HCT116 (cell line): ENCODE results near the gene HAGH. TPM values are rescaled to one million over a fixed set of nuclear protein-coding genes. Genes with fewer than 3 reads are reported as not detected.

Experiments
- ATAC-seq: fragments of 200-7000 bp; cut with Tn5 transposase; 2 replicates; pipeline ENCODE4 v1.9.1; 2020; ENCODE audit warnings: mild to moderate bottlenecking, moderate library complexity
- BruUV-seq: library from RNA; stranded (reverse); fragments of 400-500 nt; replicated peaks from 2 replicates; lab custom pipeline; 2021; lab: Mats Ljungman, UMichigan
- CTCF ChIA-PET: fragments of 300-600 bp; sonication (Branson Sonifier 250); formaldehyde crosslinking; loops from one replicate; lab custom pipeline; 2021; ENCODE audit warnings: antibody characterized with exemption; lab: Charles Lee
- POLR2A ChIA-PET: fragments of 300-600, 350-600 bp; sonication (Branson Sonifier 250); formaldehyde crosslinking; loops from one replicate; lab custom pipeline; 2021; ENCODE audit warnings: antibody characterized with exemption; lab: Charles Lee
- RAD21 ChIA-PET, 2 experiments: fragments of 300-600 bp; sonication (Branson Sonifier 250); formaldehyde crosslinking; loops; one replicate each; lab custom pipeline; 2023; ENCODE audit warnings: low total read pairs in 2 of 2; ENCODE audit not compliant: uncharacterized antibody in 2 of 2, unreplicated experiment in 2 of 2, low non-redundant PET in 1 of 2; lab: Charles Lee
- DNase-seq: peaks from one replicate; pipeline ENCODE4 v3.0.0-alpha.2; 2010; ENCODE audit warnings: low read depth, low spot score
- H2AFZ ChIP-seq: fragments of 200-600 bp; shearing (Covaris generic), sonication (generic); 2 replicates; pipeline ENCODE4 v1.6.1; 2017; ENCODE audit warnings: low read depth, mixed run types, mixed read lengths, antibody characterized with exemption, low read length; ENCODE audit not compliant: poor library complexity, severe bottlenecking
- H3K27ac ChIP-seq: 2 replicates; pipeline ENCODE4 v1.5.1; 2012; ENCODE audit warnings: low read depth, low read length
- H3K27me3 ChIP-seq: fragments of 200-600 bp; sonication (generic); 2 replicates; pipeline ENCODE4 v1.6.1; 2016; ENCODE audit warnings: mixed run types, low read length, mixed read lengths; ENCODE audit not compliant: insufficient read depth
- H3K36me3 ChIP-seq, 2 experiments: fragments of 200-500 bp in 1 of 2; fragments of 200-600 bp in 1 of 2; sonication (Bioruptor generic) in 1 of 2; sonication (generic) in 1 of 2; 2 replicates each; pipeline versions ENCODE4 v1.5.1 to v1.6.1; 2014 to 2016; ENCODE audit warnings: low read length in 2 of 2, inconsistent platforms in 1 of 2, mixed read lengths in 1 of 2, mixed run types in 1 of 2; ENCODE audit not compliant: insufficient read depth in 2 of 2, control insufficient read depth in 1 of 2
- H3K4me1 ChIP-seq, 2 experiments: fragments of 200-600 bp in 1 of 2; sonication (generic) in 1 of 2; 2 replicates each; pipeline versions ENCODE4 v1.5.1 to v1.6.1; 2012 to 2017; ENCODE audit warnings: low read length in 2 of 2, inconsistent platforms in 1 of 2, mild to moderate bottlenecking in 1 of 2, mixed read lengths in 1 of 2, mixed run types in 1 of 2, moderate library complexity in 1 of 2; ENCODE audit not compliant: insufficient read depth in 2 of 2, control insufficient read depth in 1 of 2
- H3K4me2 ChIP-seq: fragments of 200-600 bp; sonication (generic); 2 replicates; pipeline ENCODE4 v1.6.1; 2017; ENCODE audit warnings: mixed run types, low read length, mixed read lengths
- H3K4me3 ChIP-seq, 2 experiments: fragments of 200-600 bp in 1 of 2; sonication (generic) in 1 of 2; replicated peaks in 1 of 2; 2 replicates each; pipeline ENCODE4 v1.5.1; 2011 to 2016; ENCODE audit warnings: low read length in 2 of 2, control low read depth in 1 of 2, low read depth in 1 of 2, mild to moderate bottlenecking in 1 of 2, mixed read lengths in 1 of 2, mixed run types in 1 of 2
- H3K79me2 ChIP-seq: fragments of 200-600 bp; sonication (generic); 2 replicates; pipeline ENCODE4 v1.6.1; 2017; ENCODE audit warnings: mild to moderate bottlenecking, mixed run types, low read length, moderate library complexity, mixed read lengths; ENCODE audit not compliant: insufficient read depth
- H3K9ac ChIP-seq: fragments of 200-600 bp; sonication (generic); 2 replicates; pipeline ENCODE4 v1.6.1; 2016; ENCODE audit warnings: low read length, mixed read lengths
- H3K9me2 ChIP-seq: fragments of 200-600 bp; sonication (generic), shearing (Covaris generic); 2 replicates; pipeline ENCODE4 v1.6.1; 2017; ENCODE audit warnings: mixed run types, mild to moderate bottlenecking, moderate library complexity; ENCODE audit not compliant: insufficient read depth
- H3K9me3 ChIP-seq, 2 experiments: fragments of 200-500 bp in 1 of 2; fragments of 200-600 bp in 1 of 2; sonication (Bioruptor generic) in 1 of 2; sonication (generic) in 1 of 2; 2 replicates each; pipeline ENCODE4 v1.6.1; 2014 to 2017; ENCODE audit warnings: low read length in 2 of 2, mixed read lengths in 2 of 2, inconsistent platforms in 1 of 2, low read depth in 1 of 2, mild to moderate bottlenecking in 1 of 2, mixed run types in 1 of 2, moderate library complexity in 1 of 2; ENCODE audit not compliant: control insufficient read depth in 1 of 2, insufficient read depth in 1 of 2
- H4K20me1 ChIP-seq: fragments of 200-600 bp; sonication (generic), shearing (Covaris generic); 2 replicates; pipeline ENCODE4 v1.6.1; 2017; ENCODE audit warnings: mixed run types, mild to moderate bottlenecking, moderate library complexity; ENCODE audit not compliant: insufficient read depth
- ATF3 ChIP-seq: IDR thresholded peaks from 2 replicates; pipeline ENCODE4 v1.6.1; 2012
- CBX3 ChIP-seq: IDR thresholded peaks from 2 replicates; pipeline ENCODE4 v1.6.1; 2012; ENCODE audit warnings: low read depth
- CEBPB ChIP-seq: IDR thresholded peaks from 2 replicates; pipeline ENCODE4 v1.6.1; 2012; ENCODE audit warnings: low read depth
- CTCF ChIP-seq, 3 experiments: fragments of 200-600 bp in 1 of 3; sonication (generic) in 1 of 3; IDR thresholded peaks in 2 of 3; conservative IDR thresholded peaks in 1 of 3; 2 replicates each; pipeline ENCODE4 v1.5.1; 2012 to 2017; ENCODE audit warnings: low read depth in 2 of 3, low read length in 2 of 3, antibody characterized with exemption in 1 of 3, borderline replicate concordance in 1 of 3, control low read depth in 1 of 3, mild to moderate bottlenecking in 1 of 3, mixed read lengths in 1 of 3, mixed run types in 1 of 3, moderate library complexity in 1 of 3; ENCODE audit not compliant: insufficient read depth in 1 of 3
- EGR1 ChIP-seq: IDR thresholded peaks from 2 replicates; pipeline ENCODE4 v1.6.1; 2012; ENCODE audit warnings: low read depth
- ELF1 ChIP-seq: IDR thresholded peaks from 2 replicates; pipeline ENCODE4 v1.6.1; 2012; ENCODE audit warnings: low read depth, borderline replicate concordance
- EZH2 ChIP-seq: fragments of 200-600 bp; sonication (generic); IDR thresholded peaks from 2 replicates; pipeline ENCODE4 v1.6.1; 2017; ENCODE audit warnings: antibody characterized with exemption, mixed run types
- EZH2phosphoT487 ChIP-seq: fragments of 200-600 bp; IDR thresholded peaks from 2 replicates; pipeline ENCODE4 v1.6.1; 2018; ENCODE audit warnings: antibody characterized with exemption, borderline replicate concordance
- FOSL1 ChIP-seq: IDR thresholded peaks from 2 replicates; pipeline ENCODE4 v1.6.1; 2012; ENCODE audit warnings: low read depth
- JUND ChIP-seq: IDR thresholded peaks from 2 replicates; pipeline ENCODE4 v1.6.1; 2012
- MAX ChIP-seq: IDR thresholded peaks from 2 replicates; pipeline ENCODE4 v1.6.1; 2012
- POLR2A ChIP-seq: IDR thresholded peaks from 2 replicates; pipeline ENCODE4 v1.7.0; 2011; ENCODE audit warnings: borderline replicate concordance; ENCODE audit not compliant: insufficient read depth, insufficient read length; ENCODE audit errors: extremely low read depth
- REST ChIP-seq: IDR thresholded peaks from 2 replicates; pipeline ENCODE4 v1.6.1; 2012; ENCODE audit warnings: low read depth
- SIN3A ChIP-seq: IDR thresholded peaks from 2 replicates; pipeline ENCODE4 v1.6.1; 2012; ENCODE audit warnings: low read depth
- SRF ChIP-seq: IDR thresholded peaks from 2 replicates; pipeline ENCODE4 v1.6.1; 2012; ENCODE audit warnings: low read depth
- TCF7L2 ChIP-seq: IDR thresholded peaks from 2 replicates; pipeline ENCODE4 v1.7.0; 2011; ENCODE audit warnings: borderline replicate concordance, inconsistent platforms; ENCODE audit not compliant: insufficient read depth, insufficient read length; ENCODE audit errors: extremely low read depth
- YY1 ChIP-seq: IDR thresholded peaks from 2 replicates; pipeline ENCODE4 v1.6.1; 2011; ENCODE audit warnings: low read length, low read depth, moderate library complexity, mild to moderate bottlenecking; ENCODE audit not compliant: insufficient replicate concordance; ENCODE audit errors: extremely low read depth
- ZBTB33 ChIP-seq: IDR thresholded peaks from 2 replicates; pipeline ENCODE4 v1.6.1; 2011; ENCODE audit warnings: mild to moderate bottlenecking, low read length, moderate library complexity; ENCODE audit not compliant: insufficient replicate concordance; ENCODE audit errors: extremely low read depth
- ZNF274 ChIP-seq: fragments of 200-500 bp; sonication (Bioruptor generic); IDR thresholded peaks from 2 replicates; pipeline ENCODE4 v1.6.1; 2014; ENCODE audit warnings: mild to moderate bottlenecking, low read depth, low read length, inconsistent platforms
- intact Hi-C: fragments of 100-400 bp; cut with micrococcal nuclease; formaldehyde crosslinking; loops from 2 replicates; pipeline ENCODE4 v1.10.0; 2022
- total RNA-seq: library from RNA; stranded (reverse); gene quantifications from one replicate; pipeline ENCODE4 v1.2.1, GENCODE V29; 2021; ENCODE audit not compliant: unreplicated experiment

The HAGH gene
- total RNA-seq, 1 experiment from 2014 or later, result 39.1 TPM

GRCh38 chr16:1787056-1787321 is 39.6 kb downstream of the HAGH start:
- no peaks in the 10 kb centered on the region for H3K9me3 ChIP-seq
- no peak overlapping the region for H2AFZ ChIP-seq
- POLR2A ChIA-PET, result no interaction called here
- H3K79me2 ChIP-seq, result peaks cover 47% of the 10 kb centered on the region
- ATAC-seq (no peak), DNase-seq (no peak)
- peaks cover 0 to 6% of the 10 kb centered on the region in 2 experiments; a peak in 2 of 4 replicates for H3K4me1 ChIP-seq
- intact Hi-C loops, result no loop called here
- H4K20me1 ChIP-seq, result no peaks in the 10 kb centered on the region
- H3K4me3 ChIP-seq, result no peak overlapping the region
- H3K9ac ChIP-seq, result no peak overlapping the region
- H3K27me3 ChIP-seq, result no peaks in the 10 kb centered on the region
- H3K4me2 ChIP-seq, result no peak overlapping the region
- H3K27ac ChIP-seq, result no peak overlapping the region
- peaks cover 0 to 5% of the 10 kb centered on the region in 2 experiments; a peak in 2 of 4 replicates for H3K36me3 ChIP-seq
- no peak for TF ChIP-seq EGR1
- no peak for TF ChIP-seq CTCF (IDR thresholded peaks at IDR 0.05 in 2 of 3, conservative IDR thresholded peaks at IDR 0.05 in 1 of 3; ENCODE audit: borderline replicate concordance in 1 of 3, insufficient read depth in 1 of 3, low read depth in 2 of 3, low read length in 2 of 3)
- TF ChIP-seq FOSL1, result no peak
- TF ChIP-seq CEBPB, result no peak
- TF ChIP-seq TCF7L2, result no peak
- TF ChIP-seq MAX, result no peak
- TF ChIP-seq POLR2A, result no peak
- TF ChIP-seq YY1, result no peak
- no peak for TF ChIP-seq EZH2phosphoT487
- no peak for TF ChIP-seq CBX3
- no peak for TF ChIP-seq ZNF274
- TF ChIP-seq ZBTB33, result no peak
- no peak for TF ChIP-seq ATF3
- no peak for TF ChIP-seq EZH2
- no peak for TF ChIP-seq REST
- TF ChIP-seq ELF1, result no peak
- TF ChIP-seq SIN3A, result no peak
- TF ChIP-seq JUND, result no peak
- TF ChIP-seq SRF, result no peak
- H3K9me2 ChIP-seq, result no peaks in the 10 kb centered on the region
- no TSS peak for BruUV-seq
- CTCF ChIA-PET, result no interaction called here
- RAD21 ChIA-PET, result no interaction called here
